H1 (cell line): ENCODE data around the gene ZFP90. TPM values are rescaled to one million over a fixed set of nuclear protein-coding genes. Genes with fewer than 3 reads are reported as not detected.

Experiments
- CTCF ChIA-PET: fragments of 300-600 bp; sonication (Branson Sonifier 250); formaldehyde crosslinking; loops from one replicate; lab custom pipeline; 2021; ENCODE audit not compliant: partially characterized antibody; lab: Charles Lee
- POLR2A ChIA-PET: fragments of 300-600 bp; sonication (Branson Sonifier 250); formaldehyde crosslinking; loops from one replicate; lab custom pipeline; 2021; ENCODE audit warnings: inconsistent platforms; ENCODE audit not compliant: partially characterized antibody; lab: Charles Lee
- DNase-seq, 2 experiments: peaks; one replicate each; pipeline versions ENCODE4 v3.0.0 to v3.0.0-alpha.2; 2010 to 2022; ENCODE audit warnings: low spot score in 2 of 2, low read depth in 1 of 2, mixed read lengths in 1 of 2
- FAIRE-seq: peaks from 2 replicates; lab custom pipeline; 2011; peaks lifted over from hg19 to GRCh38; lab: Jason Lieb, UNC
- H2AFZ ChIP-seq: 2 replicates; pipeline ENCODE4 v1.8.1; 2012; ENCODE audit warnings: low read length, inconsistent platforms
- H2AK5ac ChIP-seq: 2 replicates; pipeline ENCODE4 v1.6.1; 2013; ENCODE audit warnings: low read depth, low read length
- H2BK120ac ChIP-seq: replicated peaks from 2 replicates; pipeline ENCODE3; 2013; ENCODE audit warnings: low read depth, low read length, inconsistent platforms
- H2BK12ac ChIP-seq: 2 replicates; pipeline ENCODE4 v1.6.1; 2013; ENCODE audit warnings: low read depth, low read length
- H2BK15ac ChIP-seq: 2 replicates; pipeline ENCODE4 v1.6.1; 2013; ENCODE audit warnings: low read length
- H2BK20ac ChIP-seq: 2 replicates; pipeline ENCODE4 v1.6.1; 2013; ENCODE audit warnings: low read length
- H2BK5ac ChIP-seq: 2 replicates; pipeline ENCODE4 v1.6.1; 2013; ENCODE audit warnings: low read depth, low read length
- H3K14ac ChIP-seq: 2 replicates; pipeline ENCODE4 v1.6.1; 2013; ENCODE audit warnings: inconsistent platforms; ENCODE audit not compliant: insufficient read length
- H3K18ac ChIP-seq: 2 replicates; pipeline ENCODE4 v1.6.1; 2013; ENCODE audit warnings: low read length; ENCODE audit errors: extremely low read depth
- H3K23ac ChIP-seq: 2 replicates; pipeline ENCODE4 v1.6.1; 2013; ENCODE audit warnings: inconsistent platforms; ENCODE audit not compliant: insufficient read length
- H3K23me2 ChIP-seq: 2 replicates; pipeline ENCODE4 v1.6.1; 2013; ENCODE audit warnings: low read depth, low read length
- H3K27ac ChIP-seq: 2 replicates; pipeline ENCODE4 v1.6.1; 2011; ENCODE audit warnings: low read depth, low read length, inconsistent platforms
- H3K27me3 ChIP-seq, 4 experiments: replicated peaks in 1 of 4; 1 replicate in 1 of 4; 2 replicates in 3 of 4; pipeline versions ENCODE4 v1.6.1 to v1.8.1; 2011 to 2013; ENCODE audit warnings: low read length in 3 of 4, mild to moderate bottlenecking in 3 of 4, inconsistent platforms in 2 of 4, mixed read lengths in 2 of 4, moderate library complexity in 1 of 4; ENCODE audit not compliant: control insufficient read depth in 3 of 4, insufficient read depth in 3 of 4; ENCODE audit errors: extremely low read depth in 1 of 4
- H3K36me3 ChIP-seq, 4 experiments: 2 replicates each; pipeline versions ENCODE4 v1.6.1 to v1.8.1; 2011 to 2013; ENCODE audit warnings: mild to moderate bottlenecking in 4 of 4, low read length in 3 of 4, moderate library complexity in 2 of 4, control low read depth in 1 of 4, inconsistent platforms in 1 of 4; ENCODE audit not compliant: insufficient read depth in 4 of 4, control insufficient read depth in 2 of 4
- H3K4ac ChIP-seq: replicated peaks from 2 replicates; pipeline ENCODE3; 2013; ENCODE audit warnings: low read length, low read depth, mixed read lengths, inconsistent platforms; ENCODE audit not compliant: insufficient read length
- H3K4me1 ChIP-seq, 4 experiments: replicated peaks in 1 of 4; 1 replicate in 1 of 4; 2 replicates in 3 of 4; pipeline versions ENCODE4 v1.6.1 to v1.8.1; 2011 to 2013; ENCODE audit warnings: low read length in 3 of 4, inconsistent platforms in 2 of 4, mixed read lengths in 1 of 4; ENCODE audit not compliant: insufficient read depth in 4 of 4, control insufficient read depth in 3 of 4
- H3K4me2 ChIP-seq, 2 experiments: 2 replicates each; pipeline versions ENCODE4 v1.6.1 to v1.8.1; 2011 to 2013; ENCODE audit warnings: low read depth in 2 of 2, low read length in 2 of 2, control low read depth in 1 of 2, inconsistent platforms in 1 of 2, mild to moderate bottlenecking in 1 of 2; ENCODE audit not compliant: insufficient read depth in 1 of 2
- H3K4me3 ChIP-seq, 4 experiments: fragments of 200-600, 300-600 bp in 1 of 4; sonication (generic), shearing (Covaris generic), sonication (Bioruptor Twin) in 1 of 4; 2 replicates each; pipeline versions ENCODE4 v1.5.1 to v1.8.1; 2011 to 2016; ENCODE audit warnings: low read length in 4 of 4, low read depth in 3 of 4, control low read depth in 2 of 4, inconsistent platforms in 2 of 4, mild to moderate bottlenecking in 2 of 4, mixed read lengths in 1 of 4, moderate library complexity in 1 of 4; ENCODE audit not compliant: insufficient read depth in 2 of 4; ENCODE audit errors: extremely low read depth in 1 of 4
- H3K56ac ChIP-seq: replicated peaks from 2 replicates; pipeline ENCODE3; 2013; ENCODE audit warnings: low read depth, mild to moderate bottlenecking, mixed read lengths, low read length, inconsistent platforms; ENCODE audit not compliant: insufficient read length
- H3K79me1 ChIP-seq: 2 replicates; pipeline ENCODE4 v1.6.1; 2013; ENCODE audit warnings: low read depth, low read length, control low read depth
- H3K79me2 ChIP-seq, 2 experiments: 2 replicates each; pipeline versions ENCODE4 v1.6.1 to v1.8.1; 2012 to 2013; ENCODE audit warnings: low read length in 2 of 2, mild to moderate bottlenecking in 2 of 2, inconsistent platforms in 1 of 2; ENCODE audit not compliant: insufficient read depth in 2 of 2, control insufficient read depth in 1 of 2
- H3K9ac ChIP-seq, 4 experiments: replicated peaks in 1 of 4; 1 replicate in 1 of 4; 2 replicates in 3 of 4; pipeline versions ENCODE4 v1.6.1 to v1.8.1; 2011 to 2013; ENCODE audit warnings: low read depth in 3 of 4, low read length in 3 of 4, control low read depth in 2 of 4, mild to moderate bottlenecking in 2 of 4, moderate library complexity in 2 of 4, inconsistent platforms in 1 of 4; ENCODE audit errors: extremely low read depth in 1 of 4
- H3K9me3 ChIP-seq, 2 experiments: 2 replicates each; pipeline versions ENCODE4 v1.6.1 to v1.8.1; 2012 to 2013; ENCODE audit warnings: mild to moderate bottlenecking in 2 of 2, moderate library complexity in 2 of 2, control low read depth in 1 of 2, inconsistent platforms in 1 of 2, low read depth in 1 of 2, low read length in 1 of 2, mixed read lengths in 1 of 2; ENCODE audit not compliant: insufficient read depth in 2 of 2
- H4K20me1 ChIP-seq, 2 experiments: replicated peaks in 1 of 2; 2 replicates each; pipeline versions ENCODE3 to v1.8.1; 2011 to 2013; ENCODE audit warnings: inconsistent platforms in 2 of 2, low read length in 2 of 2, mild to moderate bottlenecking in 1 of 2; ENCODE audit not compliant: insufficient read depth in 2 of 2, control insufficient read depth in 1 of 2
- H4K5ac ChIP-seq: 2 replicates; pipeline ENCODE4 v1.6.1; 2013; ENCODE audit warnings: low read length, low read depth, mixed read lengths, inconsistent platforms; ENCODE audit not compliant: insufficient read length
- H4K8ac ChIP-seq: 2 replicates; pipeline ENCODE4 v1.8.0; 2013; ENCODE audit warnings: mild to moderate bottlenecking, moderate library complexity, low read length, inconsistent platforms; ENCODE audit not compliant: insufficient read depth; ENCODE audit errors: extremely low read depth
- H4K91ac ChIP-seq: replicated peaks from 2 replicates; pipeline ENCODE3; 2013; ENCODE audit warnings: low read length, mixed read lengths, inconsistent platforms; ENCODE audit not compliant: insufficient read length
- JUND ChIP-seq: IDR thresholded peaks from 2 replicates; pipeline ENCODE4 v1.6.1; 2011; ENCODE audit warnings: mild to moderate bottlenecking, improper control_type of control experiment, low read length
- SP2 ChIP-seq: IDR thresholded peaks from 2 replicates; pipeline ENCODE4 v1.6.1; 2012; ENCODE audit warnings: mild to moderate bottlenecking, low read length, inconsistent platforms
- WGBS, 2 experiments: shearing (Covaris generic) in 1 of 2; methylation state at CpG; one replicate each; pipeline versions ENCODE4 v1.1.6 to v1.1.7; 2013 to 2015; ENCODE audit warnings: low lambda C conversion rate in 2 of 2, mixed read lengths in 2 of 2, inconsistent platforms in 1 of 2, low coverage in 1 of 2, missing lambda C conversion rate in 1 of 2; ENCODE audit not compliant: insufficient replicate concordance in 2 of 2, insufficient coverage in 1 of 2, insufficient read length in 1 of 2; ENCODE audit errors: extremely low coverage in 1 of 2, missing lambda C conversion rate in 1 of 2; 5-methylcytosine and 5-hydroxymethylcytosine counted together
- polyA plus RNA-seq, 7 experiments: library from polyadenylated mRNA; depleted of rRNA in 3 of 7; stranded (reverse) in 5 of 7; unstranded in 2 of 7; fragments of >200 nt in 5 of 7; fragments of 200-250 nt in 2 of 7; gene quantifications; 1 replicate in 5 of 7; 2 replicates in 1 of 7; 4 replicates in 1 of 7; pipeline versions ENCODE4 v1.2.1 to v1.2.3, GENCODE V29; 2011 to 2013; ENCODE audit warnings: missing spikeins in 2 of 7, mixed read lengths in 2 of 7
- total RNA-seq: library from RNA; stranded (reverse); fragmentation: NEBNext Ultra II Directional; extraction: Animal tissue kit (Norgen Biotek cat#: 25700); gene quantifications from 2 replicates; pipeline ENCODE4 v1.2.1, GENCODE V29; 2021

Gene ZFP90
- total and polyA plus RNA-seq, 2 of the 8 experiments (the other 6 are each of a cell fraction or from before 2014, with no cell fraction given): 10.3 to 19.1 TPM

DNA sequence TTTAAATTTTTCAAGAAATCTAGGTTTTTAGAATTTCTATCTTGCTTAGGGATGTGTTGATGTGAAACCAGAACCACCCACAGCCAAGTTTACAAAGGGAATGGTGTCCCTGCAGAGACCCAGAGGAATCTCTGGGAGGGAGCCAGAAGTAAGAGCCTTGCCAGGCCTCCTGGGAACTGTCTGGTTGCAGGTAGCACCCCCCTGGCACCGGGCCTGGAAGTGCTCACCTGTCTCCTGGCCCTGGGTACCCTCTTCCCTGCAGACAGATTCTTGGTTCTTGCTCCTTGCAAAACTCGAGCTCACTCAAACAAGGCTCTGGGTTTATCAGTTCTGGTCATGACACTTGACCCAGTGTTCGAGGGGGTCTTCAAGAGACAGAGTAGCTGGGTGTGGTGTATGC, 24.6 kb upstream of the ZFP90 start:
- no peak overlapping the region for H2BK15ac ChIP-seq
- peaks cover 0 to 3% (median 0%) of the 10 kb centered on the region in 4 experiments; a peak in 2 of 7 replicates for H3K27me3 ChIP-seq
- H4K91ac ChIP-seq: no peak overlapping the region
- no peak overlapping the region for H3K4me3 ChIP-seq
- H3K36me3 ChIP-seq: no peaks in the 10 kb centered on the region
- TF ChIP-seq JUND (no peak), SP2 (no peak)
- TF ChIP-seq, all 59 proteins: peak for 0
- Histone ChIP-seq H3K18ac (no peak overlapping the region), H2BK120ac (no peak overlapping the region), H2AK5ac (no peak overlapping the region), H4K20me1 (no peaks in the 10 kb centered on the region), H2BK12ac (no peak overlapping the region), H3K56ac (no peak overlapping the region), H3K4ac (no peak overlapping the region), H3K79me2 (no peaks in the 10 kb centered on the region), H3K27ac (no peak overlapping the region), H2AFZ (no peak overlapping the region), H3K4me1 (no peaks in the 10 kb centered on the region), H2BK5ac (no peak overlapping the region), H3K4me2 (no peak overlapping the region), H4K8ac (no peak overlapping the region), H3K79me1 (no peaks in the 10 kb centered on the region), H3K23me2 (0 out of 2 replicates have a peak, but pooled peaks cover 2% of the 10 kb centered on the region), H3K9me3 (no peaks in the 10 kb centered on the region), H3K23ac (no peak overlapping the region), H2BK20ac (no peak overlapping the region), H3K14ac (no peak overlapping the region), H4K5ac (no peak overlapping the region), H3K9ac (no peak overlapping the region)
- DNase-seq (no peak), FAIRE-seq (no peak)
- POLR2A ChIA-PET: no interaction called here
- 83% methylated on average over 3 of the region's 3 CpGs; no CpG with 5 or more reads in 1 of the 2 experiments for WGBS, 2 experiments
- CTCF ChIA-PET: interaction anchor here (0.6 to 3.0 kb wide), 4 partner anchors 11 to 151 kb away, joined by 3 to 12 read pairs (median 8); no protein-coding TSS in a partner anchor
